ENCODE measurements around the gene WASL.

The WASL gene

GRCh38 chr7:123661765-123662164, 87.0 kb downstream of the WASL start:
- H3K4me1 ChIP-seq (ENCODE audit: control insufficient read depth, insufficient read depth, low read length) = peaks cover 7% of the 10 kb centered on the region; the same call in 1 of the 2 replicates
- H3K27me3 ChIP-seq (ENCODE audit: control insufficient read depth, insufficient read depth, low read length) = no peaks in the 10 kb centered on the region

GRCh38 chr7:123660514-123661354, 88.1 kb downstream of the WASL start:
- Histone ChIP-seq H3K9ac (ENCODE audit: low read length) (no peak overlapping the region), H3K27ac (ENCODE audit: low read depth, low read length) (no peak overlapping the region), H3K4me1 (ENCODE audit: control insufficient read depth, insufficient read depth, low read length) (peaks cover 7% of the 10 kb centered on the region; the same call in 1 of the 2 replicates), H3K9me3 (ENCODE audit: control insufficient read depth, insufficient read depth, low read depth, low read length) (no peaks in the 10 kb centered on the region), H3K36me3 (ENCODE audit: control insufficient read depth, insufficient read depth, low read length) (no peaks in the 10 kb centered on the region), H3K4me3 (ENCODE audit: low read depth, low read length) (no peak overlapping the region), H3K27me3 (ENCODE audit: control insufficient read depth, insufficient read depth, low read length) (no peaks in the 10 kb centered on the region)

More at GRCh38 chr7:123661765-123662164, 87.0 kb downstream of the WASL start:
- Histone ChIP-seq H3K9ac (ENCODE audit: low read length) (no peak overlapping the region), H3K27ac (ENCODE audit: low read depth, low read length) (no peak overlapping the region), H3K4me3 (ENCODE audit: low read depth, low read length) (no peak overlapping the region), H3K36me3 (ENCODE audit: control insufficient read depth, insufficient read depth, low read length) (no peaks in the 10 kb centered on the region), H3K9me3 (ENCODE audit: control insufficient read depth, insufficient read depth, low read depth, low read length) (no peaks in the 10 kb centered on the region)

GRCh38 chr7:123658023-123658422, 90.8 kb downstream of the WASL start:
- Histone ChIP-seq H3K27ac (ENCODE audit: low read depth, low read length) (no peak overlapping the region), H3K36me3 (ENCODE audit: control insufficient read depth, insufficient read depth, low read length) (no peaks in the 10 kb centered on the region), H3K4me1 (ENCODE audit: control insufficient read depth, insufficient read depth, low read length) (peaks cover 6% of the 10 kb centered on the region; the same call in 1 of the 2 replicates), H3K27me3 (ENCODE audit: control insufficient read depth, insufficient read depth, low read length) (no peaks in the 10 kb centered on the region), H3K9ac (ENCODE audit: low read length) (no peak overlapping the region), H3K9me3 (ENCODE audit: control insufficient read depth, insufficient read depth, low read depth, low read length) (no peaks in the 10 kb centered on the region), H3K4me3 (ENCODE audit: low read depth, low read length) (no peak overlapping the region)

- Histone ChIP-seq H3K4me3 (ENCODE audit: low read depth, low read length) (no peak overlapping the region), H3K27ac (ENCODE audit: low read depth, low read length) (no peak overlapping the region), H3K27me3 (ENCODE audit: control insufficient read depth, insufficient read depth, low read length) (no peaks in the 10 kb centered on the region), H3K36me3 (ENCODE audit: control insufficient read depth, insufficient read depth, low read length) (no peaks in the 10 kb centered on the region), H3K9ac (ENCODE audit: low read length) (no peak overlapping the region), H3K4me1 (ENCODE audit: control insufficient read depth, insufficient read depth, low read length) (peaks cover 3% of the 10 kb centered on the region; the same call in 1 of the 2 replicates), H3K9me3 (ENCODE audit: control insufficient read depth, insufficient read depth, low read depth, low read length) (no peaks in the 10 kb centered on the region)
Measured at GRCh38 chr7:123657304-123657685, 91.5 kb downstream of the WASL start.

- no peaks in the 10 kb centered on the region for H3K27me3 ChIP-seq (ENCODE audit: control insufficient read depth, insufficient read depth, low read length)
- no peaks in the 10 kb centered on the region for H3K9me3 ChIP-seq (ENCODE audit: control insufficient read depth, insufficient read depth, low read depth, low read length)
- H3K4me1 ChIP-seq (ENCODE audit: control insufficient read depth, insufficient read depth, low read length) = peaks cover 3% of the 10 kb centered on the region; the same call in 1 of the 2 replicates
- no peaks in the 10 kb centered on the region for H3K36me3 ChIP-seq (ENCODE audit: control insufficient read depth, insufficient read depth, low read length)
- H3K4me3 ChIP-seq (ENCODE audit: low read depth, low read length) = no peak overlapping the region
- H3K9ac ChIP-seq (ENCODE audit: low read length) = no peak overlapping the region
- no peak overlapping the region for H3K27ac ChIP-seq (ENCODE audit: low read depth, low read length)
Measured at GRCh38 chr7:123656544-123657303, 92.1 kb downstream of the WASL start.

GRCh38 chr7:123655614-123656013, 93.2 kb downstream of the WASL start, which contains the start of gene LMOD2:
TSS of gene LMOD2 (plus strand) at chr7:123655866. CDS start at chr7:123655964, 98 bp downstream.
- Histone ChIP-seq H3K27ac (ENCODE audit: low read depth, low read length) (no peak within 1 kb of the TSS), H3K27me3 (ENCODE audit: control insufficient read depth, insufficient read depth, low read length) (no peaks in the 10 kb centered on the region)

GRCh38 chr7:123653162-123653561, 95.6 kb downstream of the WASL start:
- Histone ChIP-seq H3K4me3 (ENCODE audit: low read depth, low read length) (no peak overlapping the region), H3K9ac (ENCODE audit: low read length) (no peak overlapping the region), H3K27me3 (ENCODE audit: control insufficient read depth, insufficient read depth, low read length) (no peaks in the 10 kb centered on the region), H3K27ac (ENCODE audit: low read depth, low read length) (no peak overlapping the region), H3K36me3 (ENCODE audit: control insufficient read depth, insufficient read depth, low read length) (no peaks in the 10 kb centered on the region), H3K4me1 (ENCODE audit: control insufficient read depth, insufficient read depth, low read length) (peaks cover 5% of the 10 kb centered on the region; the same call in 1 of the 2 replicates), H3K9me3 (ENCODE audit: control insufficient read depth, insufficient read depth, low read depth, low read length) (no peaks in the 10 kb centered on the region)

More at GRCh38 chr7:123655614-123656013, 93.2 kb downstream of the WASL start, which contains the start of gene LMOD2:
- no peak within 1 kb of the TSS for H3K4me3 ChIP-seq (ENCODE audit: low read depth, low read length)
- no peaks in the 10 kb centered on the region for H3K36me3 ChIP-seq (ENCODE audit: control insufficient read depth, insufficient read depth, low read length)
- H3K9me3 ChIP-seq (ENCODE audit: control insufficient read depth, insufficient read depth, low read depth, low read length) = no peaks in the 10 kb centered on the region
- no peak within 1 kb of the TSS for H3K9ac ChIP-seq (ENCODE audit: low read length)
- H3K4me1 ChIP-seq (ENCODE audit: control insufficient read depth, insufficient read depth, low read length) = peaks cover 3% of the 10 kb centered on the region; the same call in 1 of the 2 replicates

GRCh38 chr7:123652406-123652805, 96.4 kb downstream of the WASL start:
- Histone ChIP-seq H3K9me3 (ENCODE audit: control insufficient read depth, insufficient read depth, low read depth, low read length) (no peaks in the 10 kb centered on the region), H3K4me3 (ENCODE audit: low read depth, low read length) (no peak overlapping the region), H3K9ac (ENCODE audit: low read length) (no peak overlapping the region), H3K36me3 (ENCODE audit: control insufficient read depth, insufficient read depth, low read length) (no peaks in the 10 kb centered on the region), H3K27me3 (ENCODE audit: control insufficient read depth, insufficient read depth, low read length) (no peaks in the 10 kb centered on the region), H3K27ac (ENCODE audit: low read depth, low read length) (no peak overlapping the region), H3K4me1 (ENCODE audit: control insufficient read depth, insufficient read depth, low read length) (peaks cover 9% of the 10 kb centered on the region)

- H3K4me1 ChIP-seq (ENCODE audit: control insufficient read depth, insufficient read depth, low read length) = peaks cover 14% of the 10 kb centered on the region
- H3K4me3 ChIP-seq (ENCODE audit: low read depth, low read length) = no peak overlapping the region
- no peak overlapping the region for H3K27ac ChIP-seq (ENCODE audit: low read depth, low read length)
- H3K27me3 ChIP-seq (ENCODE audit: control insufficient read depth, insufficient read depth, low read length) = no peaks in the 10 kb centered on the region
- no peak overlapping the region for H3K9ac ChIP-seq (ENCODE audit: low read length)
- no peaks in the 10 kb centered on the region for H3K9me3 ChIP-seq (ENCODE audit: control insufficient read depth, insufficient read depth, low read depth, low read length)
- no peaks in the 10 kb centered on the region for H3K36me3 ChIP-seq (ENCODE audit: control insufficient read depth, insufficient read depth, low read length)
Measured at GRCh38 chr7:123650595-123650994, 98.2 kb downstream of the WASL start.

GRCh38 chr7:123649964-123650363, 98.8 kb downstream of the WASL start:
- H3K27me3 ChIP-seq (ENCODE audit: control insufficient read depth, insufficient read depth, low read length) = no peaks in the 10 kb centered on the region
- H3K4me3 ChIP-seq (ENCODE audit: low read depth, low read length) = no peak overlapping the region
- no peak overlapping the region for H3K9ac ChIP-seq (ENCODE audit: low read length)
- no peak overlapping the region for H3K27ac ChIP-seq (ENCODE audit: low read depth, low read length)
- peaks cover 17% of the 10 kb centered on the region for H3K4me1 ChIP-seq (ENCODE audit: control insufficient read depth, insufficient read depth, low read length)
- H3K9me3 ChIP-seq (ENCODE audit: control insufficient read depth, insufficient read depth, low read depth, low read length) = no peaks in the 10 kb centered on the region
- no peaks in the 10 kb centered on the region for H3K36me3 ChIP-seq (ENCODE audit: control insufficient read depth, insufficient read depth, low read length)
